ENCODE data around the gene ARAP1.

DNA sequence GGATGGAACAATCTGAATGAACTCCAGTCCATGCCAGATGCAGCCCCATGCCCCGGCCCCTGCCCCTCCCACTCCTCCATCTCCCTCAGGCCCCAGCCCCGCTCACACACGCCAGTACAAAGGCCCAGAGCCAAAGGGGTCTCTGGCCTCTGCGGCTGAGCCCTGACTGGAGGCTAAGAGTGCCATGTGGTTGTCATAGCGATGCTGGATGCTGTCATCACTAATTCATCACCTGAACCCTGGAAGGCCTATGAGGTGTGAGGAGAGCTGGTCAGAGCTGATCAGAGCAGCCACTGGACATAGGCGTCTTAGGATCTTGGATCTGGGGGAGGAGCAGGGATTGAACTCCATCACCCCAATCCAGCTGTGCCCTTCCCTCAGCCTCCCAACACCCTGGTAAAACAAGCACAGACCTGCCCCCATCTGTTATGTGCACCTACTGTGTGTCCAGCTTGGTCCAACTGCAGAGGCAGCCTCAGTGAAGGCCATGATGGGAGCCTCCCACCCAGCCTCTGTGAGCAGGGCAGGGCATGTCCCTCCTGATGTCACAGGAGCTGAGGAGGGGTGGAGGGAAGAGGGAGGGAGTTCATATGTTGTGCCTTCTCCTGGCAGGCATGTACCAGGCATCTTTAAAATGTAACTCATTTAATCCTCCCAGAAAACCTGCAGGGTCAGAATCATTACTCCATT, 94.7 kb downstream of the ARAP1 start:
- TF ChIP-seq EZH2 (IDR thresholded peaks at IDR 0.05; ENCODE audit: borderline replicate concordance, low read depth, low read length, severe bottlenecking) (no peak), POLR2A (IDR thresholded peaks at IDR 0.05; ENCODE audit: low read depth, low read length) (no peak), FOS (IDR thresholded peaks at IDR 0.05; ENCODE audit: borderline replicate concordance, insufficient read depth, low read length) (no peak), POLR2AphosphoS5 (IDR thresholded peaks at IDR 0.05; ENCODE audit: insufficient read depth, low read depth, low read length) (no peak), MAX (IDR thresholded peaks at IDR 0.05; ENCODE audit: insufficient read depth, insufficient read length) (no peak), MYC (IDR thresholded peaks at IDR 0.05; ENCODE audit: low read depth, low read length) (no peak), JUN (IDR thresholded peaks at IDR 0.05; ENCODE audit: borderline replicate concordance, insufficient read depth, insufficient read length, low read depth) (no peak)
- TF ChIP-seq, protein P1, sequence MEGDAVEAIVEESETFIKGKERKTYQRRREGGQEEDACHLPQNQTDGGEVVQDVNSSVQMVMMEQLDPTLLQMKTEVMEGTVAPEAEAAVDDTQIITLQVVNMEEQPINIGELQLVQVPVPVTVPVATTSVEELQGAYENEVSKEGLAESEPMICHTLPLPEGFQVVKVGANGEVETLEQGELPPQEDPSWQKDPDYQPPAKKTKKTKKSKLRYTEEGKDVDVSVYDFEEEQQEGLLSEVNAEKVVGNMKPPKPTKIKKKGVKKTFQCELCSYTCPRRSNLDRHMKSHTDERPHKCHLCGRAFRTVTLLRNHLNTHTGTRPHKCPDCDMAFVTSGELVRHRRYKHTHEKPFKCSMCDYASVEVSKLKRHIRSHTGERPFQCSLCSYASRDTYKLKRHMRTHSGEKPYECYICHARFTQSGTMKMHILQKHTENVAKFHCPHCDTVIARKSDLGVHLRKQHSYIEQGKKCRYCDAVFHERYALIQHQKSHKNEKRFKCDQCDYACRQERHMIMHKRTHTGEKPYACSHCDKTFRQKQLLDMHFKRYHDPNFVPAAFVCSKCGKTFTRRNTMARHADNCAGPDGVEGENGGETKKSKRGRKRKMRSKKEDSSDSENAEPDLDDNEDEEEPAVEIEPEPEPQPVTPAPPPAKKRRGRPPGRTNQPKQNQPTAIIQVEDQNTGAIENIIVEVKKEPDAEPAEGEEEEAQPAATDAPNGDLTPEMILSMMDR (IDR thresholded peaks at IDR 0.05; ENCODE audit: extremely low read depth in 1 of 2, insufficient read depth in 1 of 2, low read depth in 1 of 2, low read length in 2 of 2) = no peak
